AG04449 (cell line): ENCODE measurements around the gene CCNL1.

Experiments
- CTCF ChIA-PET: fragments of 350-600 bp; formaldehyde crosslinking; extraction: SDS; loops from one replicate; lab custom pipeline; 2021; ENCODE audit warnings: antibody characterized with exemption; lab: Yijun Ruan, JAX
- POLR2A ChIA-PET: fragments of 400-600, 350-600 bp; formaldehyde crosslinking; extraction: SDS; loops from one replicate; lab custom pipeline; 2020; ENCODE audit warnings: antibody characterized with exemption, inconsistent platforms; lab: Yijun Ruan, JAX
- DNase-seq: peaks from one replicate; pipeline ENCODE4 v3.0.0-alpha.2; 2010; ENCODE audit warnings: low read depth, low spot score
- H3K4me3 ChIP-seq: 2 replicates; pipeline ENCODE4 v1.5.1; 2011; ENCODE audit warnings: low read depth, mild to moderate bottlenecking, control low read depth, low read length
- CTCF ChIP-seq: IDR thresholded peaks from one replicate; pipeline ENCODE4 v1.5.1; 2011; ENCODE audit warnings: mild to moderate bottlenecking, moderate library complexity, low read length, control low read depth, inconsistent platforms; ENCODE audit not compliant: insufficient read depth; ENCODE audit errors: missing control alignments

CCNL1 gene

GRCh38 chr3:157127831-157128767, 31.8 kb downstream of the CCNL1 start:
- DNase-seq: no peak
- ChIA-PET POLR2A (interaction anchor here (2.0 kb wide), 1 partner anchor 39 kb away, joined by 8 read pairs; no protein-coding TSS in a partner anchor), CTCF (interaction anchor here (0.9 to 8.2 kb wide), 7 partner anchors 9 to 976 kb away, joined by 3 to 58 read pairs (median 4); no protein-coding TSS in a partner anchor)
- TF ChIP-seq CTCF: no peak
- no peak overlapping the region for H3K4me3 ChIP-seq

- no peak for DNase-seq
- no peak overlapping the region for H3K4me3 ChIP-seq
- TF ChIP-seq CTCF: no peak
- ChIA-PET POLR2A (no interaction called here), CTCF (interaction anchor here (0.5 to 8.2 kb wide), 10 partner anchors 9 to 978 kb away, joined by 3 to 58 read pairs (median 4); no protein-coding TSS in a partner anchor)
These were observed 32.7 kb downstream of the CCNL1 start for GRCh38 chr3:157127268-157127667.

- DNase-seq: no peak
- H3K4me3 ChIP-seq: no peak overlapping the region
- POLR2A ChIA-PET: interaction anchor here (0.6 kb wide), 1 partner anchor 20 kb away, joined by 3 read pairs; no protein-coding TSS in a partner anchor
- no peak for TF ChIP-seq CTCF
- CTCF ChIA-PET: interaction anchor here (0.8 to 8.2 kb wide), 9 partner anchors 11 to 977 kb away, joined by 3 to 58 read pairs (median 5); no protein-coding TSS in a partner anchor
These were observed 33.6 kb downstream of the CCNL1 start for GRCh38 chr3:157126365-157126764.

GRCh38 chr3:157125101-157125500, 34.8 kb downstream of the CCNL1 start:
- H3K4me3 ChIP-seq: no peak overlapping the region
- no peak for TF ChIP-seq CTCF
- ChIA-PET POLR2A (interaction anchor here (0.6 kb wide), 2 partner anchors 37 to 446 kb away, joined by 3 read pairs; no protein-coding TSS in a partner anchor), CTCF (interaction anchor here (1.0 to 8.2 kb wide), 4 partner anchors 12 to 975 kb away, joined by 3 to 58 read pairs (median 4); no protein-coding TSS in a partner anchor)
- DNase-seq: no peak

GRCh38 chr3:157123621-157124020, 36.3 kb downstream of the CCNL1 start:
- ChIA-PET POLR2A (no interaction called here), CTCF (interaction anchor here (1.2 to 8.2 kb wide), 7 partner anchors 8 to 448 kb away, joined by 3 to 58 read pairs (median 7); no protein-coding TSS in a partner anchor)
- no peak for TF ChIP-seq CTCF
- H3K4me3 ChIP-seq: no peak overlapping the region
- no peak for DNase-seq

GRCh38 chr3:157122832-157123427, 37.0 kb downstream of the CCNL1 start:
- CTCF ChIA-PET: interaction anchor here (0.6 to 8.2 kb wide), 10 partner anchors 7 to 971 kb away, joined by 3 to 58 read pairs (median 6); no protein-coding TSS in a partner anchor
- no peak for DNase-seq
- TF ChIP-seq CTCF: no peak
- H3K4me3 ChIP-seq: no peak overlapping the region
- POLR2A ChIA-PET: interaction anchor here (0.6 to 1.4 kb wide), 5 partner anchors 34 to 588 kb away, joined by 3 to 4 read pairs (median 3); partner anchors contain the start of gene CCNL1
